ENCODE data around the gene ITGB6. TPM values are rescaled to one million over a fixed set of nuclear protein-coding genes. Genes with fewer than 3 reads are reported as not detected.
"Not testable (repeated sequence)": the region's sequence is repeated elsewhere in the genome, so short reads cannot be mapped to it uniquely, and the experiment has no call there.

ITGB6 gene
- total RNA-seq, 2 donors from 2014 or later, result 0.24 TPM; not detected in 1

- Mint-ChIP-seq H3K9me3 (no peaks in the 10 kb centered on the region), H3K4me3 (no peak overlapping the region), H3K4me1 (peaks cover 21% of the 10 kb centered on the region), H3K27ac (no peak overlapping the region), H3K36me3 (ENCODE audit: low read depth) (no peaks in the 10 kb centered on the region), H3K27me3 (ENCODE audit: insufficient read depth) (peaks cover 2% of the 10 kb centered on the region)
- Histone ChIP-seq H3K36me3 (ENCODE audit: control insufficient read depth, insufficient read depth, low read length) (no peaks in the 10 kb centered on the region), H3K27me3 (ENCODE audit: control insufficient read depth, insufficient read depth, low read length, poor library complexity, severe bottlenecking) (no peaks in the 10 kb centered on the region), H3K27ac (ENCODE audit: low read depth, low read length) (no peak overlapping the region), H3K4me1 (ENCODE audit: control insufficient read depth, insufficient read depth, low read length) (peaks cover 3% of the 10 kb centered on the region), H3K4me3 (ENCODE audit: low read length) (no peak overlapping the region), H3K9ac (ENCODE audit: extremely low read depth, low read length, poor library complexity, severe bottlenecking) (no peak overlapping the region), H3K9me3 (ENCODE audit: control insufficient read depth, low read length) (no peaks in the 10 kb centered on the region)
- TF ChIP-seq CTCF (conservative IDR thresholded peaks at IDR 0.05), result no peak
- no peak for DNase-seq
- 79 to 96% methylated on average over 2 of the region's 2 CpGs for WGBS, 2 experiments (ENCODE audit: insufficient coverage in 1 of 2, insufficient read length in 1 of 2)
Observed at GRCh38 chr2:160197587-160197986, 2.5 kb downstream of the ITGB6 start.

GRCh38 chr2:160194946-160195345, 5.1 kb downstream of the ITGB6 start:
- Histone ChIP-seq H3K36me3 (ENCODE audit: control insufficient read depth, insufficient read depth, low read length) (no peaks in the 10 kb centered on the region), H3K9ac (ENCODE audit: extremely low read depth, low read length, poor library complexity, severe bottlenecking) (no peak overlapping the region), H3K4me1 (ENCODE audit: control insufficient read depth, insufficient read depth, low read length) (no peaks in the 10 kb centered on the region), H3K27ac (ENCODE audit: low read depth, low read length) (no peak overlapping the region), H3K9me3 (ENCODE audit: control insufficient read depth, low read length) (no peaks in the 10 kb centered on the region), H3K4me3 (ENCODE audit: low read length) (no peak overlapping the region), H3K27me3 (ENCODE audit: control insufficient read depth, insufficient read depth, low read length, poor library complexity, severe bottlenecking) (no peaks in the 10 kb centered on the region)
- Mint-ChIP-seq H3K36me3 (ENCODE audit: low read depth) (no peaks in the 10 kb centered on the region), H3K9me3 (no peaks in the 10 kb centered on the region), H3K27me3 (ENCODE audit: insufficient read depth) (peaks cover 2% of the 10 kb centered on the region), H3K27ac (no peak overlapping the region), H3K4me1 (peaks cover 8% of the 10 kb centered on the region), H3K4me3 (no peak overlapping the region)
- WGBS, 2 experiments (ENCODE audit: insufficient coverage in 1 of 2, insufficient read length in 1 of 2), result 93 to 98% methylated on average over 5 of the region's 5 CpGs
- DNase-seq, result no peak
- no peak for TF ChIP-seq CTCF (conservative IDR thresholded peaks at IDR 0.05)

- no peak overlapping the region for H3K27ac Mint-ChIP-seq
- Histone ChIP-seq H3K27ac (ENCODE audit: low read depth, low read length) (no peak overlapping the region), H3K9me3 (ENCODE audit: control insufficient read depth, low read length) (no peaks in the 10 kb centered on the region), H3K27me3 (ENCODE audit: control insufficient read depth, insufficient read depth, low read length, poor library complexity, severe bottlenecking) (no peaks in the 10 kb centered on the region), H3K9ac (ENCODE audit: extremely low read depth, low read length, poor library complexity, severe bottlenecking) (no peak overlapping the region), H3K4me3 (ENCODE audit: low read length) (no peak overlapping the region), H3K4me1 (ENCODE audit: control insufficient read depth, insufficient read depth, low read length) (no peaks in the 10 kb centered on the region), H3K36me3 (ENCODE audit: control insufficient read depth, insufficient read depth, low read length) (no peaks in the 10 kb centered on the region)
- no peak for DNase-seq
- H3K36me3 Mint-ChIP-seq (ENCODE audit: low read depth), result no peaks in the 10 kb centered on the region
- 78 to 90% methylated on average over 1 to 2 of the region's 2 CpGs for WGBS, 2 experiments (ENCODE audit: insufficient coverage in 1 of 2, insufficient read length in 1 of 2)
- no peak for TF ChIP-seq CTCF (conservative IDR thresholded peaks at IDR 0.05)
- H3K27me3 Mint-ChIP-seq (ENCODE audit: insufficient read depth), result peaks cover 2% of the 10 kb centered on the region
- peaks cover 5% of the 10 kb centered on the region for H3K4me1 Mint-ChIP-seq
- H3K4me3 Mint-ChIP-seq, result no peak overlapping the region
- no peaks in the 10 kb centered on the region for H3K9me3 Mint-ChIP-seq
Observed at GRCh38 chr2:160194351-160194750, 5.7 kb downstream of the ITGB6 start.

GRCh38 chr2:160181146-160181836, 18.8 kb downstream of the ITGB6 start:
- DNase-seq, result peak; percentile 74
- H3K27ac ChIP-seq (ENCODE audit: low read depth, low read length); H3K27me3 Mint-ChIP-seq (ENCODE audit: insufficient read depth); H3K4me1 ChIP-seq (ENCODE audit: control insufficient read depth, insufficient read depth, low read length); H3K36me3 ChIP-seq (ENCODE audit: control insufficient read depth, insufficient read depth, low read length); H3K9me3 ChIP-seq (ENCODE audit: control insufficient read depth, low read length); H3K36me3 Mint-ChIP-seq (ENCODE audit: low read depth); H3K4me3 ChIP-seq (ENCODE audit: low read length); H3K27me3 ChIP-seq (ENCODE audit: control insufficient read depth, insufficient read depth, low read length, poor library complexity, severe bottlenecking); H3K9ac ChIP-seq (ENCODE audit: extremely low read depth, low read length, poor library complexity, severe bottlenecking): not testable (repeated sequence)
- H3K27ac Mint-ChIP-seq, result peak overlapping the region; percentile 80
- H3K4me3 Mint-ChIP-seq, result peak overlapping the region; percentile 41
- peaks cover 10% of the 10 kb centered on the region for H3K4me1 Mint-ChIP-seq
- 62 to 85% methylated on average over 3 to 11 of the region's 11 CpGs for WGBS, 2 experiments (ENCODE audit: insufficient coverage in 1 of 2, insufficient read length in 1 of 2)
- peaks cover 35% of the 10 kb centered on the region for H3K9me3 Mint-ChIP-seq

GRCh38 chr2:160180690-160181089, 19.4 kb downstream of the ITGB6 start:
- not testable (repeated sequence) for H3K27ac ChIP-seq (ENCODE audit: low read depth, low read length); H3K4me3 ChIP-seq (ENCODE audit: low read length)
- peak overlapping the region; percentile 41 for H3K4me3 Mint-ChIP-seq

More at GRCh38 chr2:160180690-160181089, 19.4 kb downstream of the ITGB6 start:
- H3K9me3 ChIP-seq (ENCODE audit: control insufficient read depth, low read length); H3K4me1 ChIP-seq (ENCODE audit: control insufficient read depth, insufficient read depth, low read length); H3K36me3 ChIP-seq (ENCODE audit: control insufficient read depth, insufficient read depth, low read length); H3K27me3 ChIP-seq (ENCODE audit: control insufficient read depth, insufficient read depth, low read length, poor library complexity, severe bottlenecking); H3K9ac ChIP-seq (ENCODE audit: extremely low read depth, low read length, poor library complexity, severe bottlenecking); DNase-seq; H3K27me3 Mint-ChIP-seq (ENCODE audit: insufficient read depth); H3K36me3 Mint-ChIP-seq (ENCODE audit: low read depth): not testable (repeated sequence)
- peaks cover 29% of the 10 kb centered on the region for H3K9me3 Mint-ChIP-seq
- peaks cover 10% of the 10 kb centered on the region for H3K4me1 Mint-ChIP-seq
- 94 to 100% methylated on average over 3 to 7 of the region's 7 CpGs for WGBS, 2 experiments (ENCODE audit: insufficient coverage in 1 of 2, insufficient read length in 1 of 2)
- peak overlapping the region; percentile 80 for H3K27ac Mint-ChIP-seq
